Activated CD4-positive, alpha-beta T cell treated with anti-CD3 and anti-CD28 coated beads for 36 hours (primary cell): ENCODE measurements around the gene GYG2. TPM values are rescaled to one million over a fixed set of nuclear protein-coding genes. Genes with fewer than 3 reads are reported as not detected.
"Not testable (repeated sequence)": the region's sequence is repeated elsewhere in the genome, so short reads cannot be mapped to it uniquely, and the experiment has no call there.

ENCODE experiments used
- ATAC-seq: fragments of 200-7000 bp; cut with Tn5 transposase; one replicate; pipeline ENCODE4 v1.10.0; 2021; ENCODE audit warnings: mild to moderate bottlenecking, moderate library complexity
- CTCF ChIA-PET: fragments of 350-600 bp; sonication (Branson Sonifier 250); formaldehyde crosslinking; loops from one replicate; lab custom pipeline; 2021; ENCODE audit warnings: antibody characterized with exemption; lab: Charles Lee
- POLR2A ChIA-PET: fragments of 350-600 bp; sonication (Branson Sonifier 250); formaldehyde crosslinking; loops from one replicate; lab custom pipeline; 2021; ENCODE audit warnings: antibody characterized with exemption, inconsistent platforms; lab: Charles Lee
- DNase-seq: peaks from one replicate; pipeline ENCODE4 v3.0.0-alpha.2; 2020
- H3K27ac Mint-ChIP-seq: one replicate; pipeline ENCODE4 v1.8.0; 2021; ENCODE audit warnings: mixed read lengths
- H3K27me3 Mint-ChIP-seq: one replicate; pipeline ENCODE4 v1.8.0; 2021; ENCODE audit warnings: mixed read lengths
- H3K36me3 Mint-ChIP-seq: one replicate; pipeline ENCODE4 v1.8.0; 2021; ENCODE audit warnings: low read depth, mixed read lengths
- H3K4me1 Mint-ChIP-seq: one replicate; pipeline ENCODE4 v1.8.0; 2021; ENCODE audit warnings: mixed read lengths
- H3K4me3 Mint-ChIP-seq: one replicate; pipeline ENCODE4 v1.8.0; 2021; ENCODE audit warnings: mild to moderate bottlenecking, moderate library complexity, mixed read lengths
- H3K9me3 Mint-ChIP-seq: one replicate; pipeline ENCODE4 v1.8.0; 2021; ENCODE audit warnings: low read depth, mixed read lengths
- intact Hi-C, 2 experiments: fragments of 100-400 bp; cut with DNase I in 1 of 2; cut with micrococcal nuclease in 1 of 2; formaldehyde crosslinking; loops; one replicate each; pipeline versions ENCODE4 v1.14.2 to v1.15.1; 2022 to 2024; cut with DNase I, micrococcal nuclease
- total RNA-seq, 2 experiments: library from RNA; stranded (reverse); gene quantifications; one replicate each; pipeline ENCODE4 v1.2.3, GENCODE V29; 2021

The GYG2 gene
- total RNA-seq, 2 experiments from 2014 or later, result not detected

GRCh38 chrX:2897311-2897689 lies 68.6 kb downstream of the GYG2 start:
- POLR2A ChIA-PET, result no interaction called here
- H3K36me3 Mint-ChIP-seq, result no peaks in the 10 kb centered on the region
- ATAC-seq, result no peak
- H3K27me3 Mint-ChIP-seq, result no peaks in the 10 kb centered on the region
- H3K27ac Mint-ChIP-seq, result no peak overlapping the region
- no peak for DNase-seq
- intact Hi-C loops, result no loop called here
- no peaks in the 10 kb centered on the region for H3K9me3 Mint-ChIP-seq
- H3K4me1 Mint-ChIP-seq, result peaks cover 6% of the 10 kb centered on the region
- H3K4me3 Mint-ChIP-seq, result no peak overlapping the region
- CTCF ChIA-PET, result no interaction called here

- H3K27me3 Mint-ChIP-seq, H3K9me3 Mint-ChIP-seq, H3K4me3 Mint-ChIP-seq, intact Hi-C loops, H3K27ac Mint-ChIP-seq, H3K36me3 Mint-ChIP-seq, CTCF ChIA-PET, H3K4me1 Mint-ChIP-seq: not testable (repeated sequence)
- peak; percentile 55 for ATAC-seq
- DNase-seq, result peak; percentile 22
- POLR2A ChIA-PET, result interaction anchor here (0.8 kb wide), 1 partner anchor 25 kb away, joined by 3 read pairs; no protein-coding TSS in a partner anchor
Observed at GRCh38 chrX:2897690-2898623, 69.2 kb downstream of the GYG2 start.

- ChIA-PET CTCF (no interaction called here), POLR2A (interaction anchor here (0.8 kb wide), 1 partner anchor 24 kb away, joined by 3 read pairs; no protein-coding TSS in a partner anchor)
- Mint-ChIP-seq H3K36me3 (no peaks in the 10 kb centered on the region), H3K27me3 (no peaks in the 10 kb centered on the region), H3K27ac (no peak overlapping the region), H3K9me3 (peaks cover 4% of the 10 kb centered on the region), H3K4me3 (no peak overlapping the region), H3K4me1 (peaks cover 6% of the 10 kb centered on the region)
- intact Hi-C loops, result no loop called here
- DNase-seq (no peak), ATAC-seq (no peak)
Observed at GRCh38 chrX:2898846-2899512, 70.2 kb downstream of the GYG2 start.

GRCh38 chrX:2901367-2902036 lies 72.8 kb downstream of the GYG2 start:
- ChIA-PET POLR2A (no interaction called here), CTCF (no interaction called here)
- intact Hi-C loops, result no loop called here
- Mint-ChIP-seq H3K4me1 (peaks cover 6% of the 10 kb centered on the region), H3K4me3 (no peak overlapping the region), H3K9me3 (peaks cover 6% of the 10 kb centered on the region), H3K27ac (no peak overlapping the region), H3K36me3 (no peaks in the 10 kb centered on the region), H3K27me3 (no peaks in the 10 kb centered on the region)
- ATAC-seq (no peak), DNase-seq (no peak)

- H3K36me3 Mint-ChIP-seq, result peaks cover under 1% of the 10 kb centered on the region
- intact Hi-C loops, result no loop called here
- H3K27ac Mint-ChIP-seq, result no peak overlapping the region
- ChIA-PET POLR2A (no interaction called here), CTCF (interaction anchor here (0.9 kb wide), 1 partner anchor 89 kb away, joined by 3 read pairs; no protein-coding TSS in a partner anchor)
- peaks cover 4% of the 10 kb centered on the region for H3K4me1 Mint-ChIP-seq
- no peak overlapping the region for H3K4me3 Mint-ChIP-seq
- ATAC-seq (no peak), DNase-seq (no peak)
- peaks cover 6% of the 10 kb centered on the region for H3K9me3 Mint-ChIP-seq
- H3K27me3 Mint-ChIP-seq, result no peaks in the 10 kb centered on the region
Observed at GRCh38 chrX:2902841-2903240, 74.1 kb downstream of the GYG2 start.

- ATAC-seq, result no peak
- POLR2A ChIA-PET, result no interaction called here
Observed at GRCh38 chrX:2903366-2903765, 74.6 kb downstream of the GYG2 start.

GRCh38 chrX:2907295-2907694 lies 78.6 kb downstream of the GYG2 start:
- Mint-ChIP-seq H3K27ac (no peak overlapping the region), H3K4me1 (no peaks in the 10 kb centered on the region), H3K36me3 (peaks cover 3% of the 10 kb centered on the region), H3K4me3 (no peak overlapping the region), H3K27me3 (no peaks in the 10 kb centered on the region), H3K9me3 (peaks cover 6% of the 10 kb centered on the region)
- no peak for ATAC-seq
- ChIA-PET CTCF (no interaction called here), POLR2A (no interaction called here)
- intact Hi-C loops, result no loop called here
- no peak for DNase-seq

More at GRCh38 chrX:2903366-2903765, 74.6 kb downstream of the GYG2 start:
- Mint-ChIP-seq H3K4me1 (peaks cover 3% of the 10 kb centered on the region), H3K4me3 (no peak overlapping the region), H3K9me3 (peaks cover 6% of the 10 kb centered on the region), H3K27me3 (no peaks in the 10 kb centered on the region), H3K36me3 (peaks cover 3% of the 10 kb centered on the region), H3K27ac (no peak overlapping the region)
- intact Hi-C loops, result no loop called here
- no peak for DNase-seq
- CTCF ChIA-PET, result interaction anchor here (0.9 kb wide), 1 partner anchor 88 kb away, joined by 3 read pairs; no protein-coding TSS in a partner anchor

- Mint-ChIP-seq H3K4me1 (no peaks in the 10 kb centered on the region), H3K27me3 (no peaks in the 10 kb centered on the region), H3K36me3 (peaks cover 3% of the 10 kb centered on the region), H3K9me3 (peaks cover 2% of the 10 kb centered on the region), H3K4me3 (no peak overlapping the region), H3K27ac (no peak overlapping the region)
- no peak for DNase-seq
- CTCF ChIA-PET, result interaction anchor here (0.6 to 0.7 kb wide), 2 partner anchors 67 to 531 kb away, joined by 3 to 4 read pairs; no protein-coding TSS in a partner anchor
- no peak for ATAC-seq
- intact Hi-C loops, result no loop called here
- POLR2A ChIA-PET, result no interaction called here
Observed at GRCh38 chrX:2908125-2908685, 79.5 kb downstream of the GYG2 start.

GRCh38 chrX:2910109-2910508 lies 81.4 kb downstream of the GYG2 start:
- Mint-ChIP-seq H3K4me1 (no peaks in the 10 kb centered on the region), H3K9me3 (no peaks in the 10 kb centered on the region), H3K27me3 (no peaks in the 10 kb centered on the region), H3K36me3 (peaks cover 3% of the 10 kb centered on the region), H3K4me3 (no peak overlapping the region), H3K27ac (no peak overlapping the region)
- no peak for DNase-seq
- intact Hi-C loops, result no loop called here
- ChIA-PET POLR2A (no interaction called here), CTCF (no interaction called here)
- no peak for ATAC-seq

GRCh38 chrX:2913118-2913517 lies 84.4 kb downstream of the GYG2 start:
- intact Hi-C loops, result no loop called here
- H3K27me3 Mint-ChIP-seq, result no peaks in the 10 kb centered on the region
- no peak overlapping the region for H3K4me3 Mint-ChIP-seq
- ChIA-PET CTCF (interaction anchor here (0.6 kb wide), 1 partner anchor 29 kb away, joined by 3 read pairs; no protein-coding TSS in a partner anchor), POLR2A (no interaction called here)
- ATAC-seq, result no peak
- peaks cover 2% of the 10 kb centered on the region for H3K9me3 Mint-ChIP-seq
- no peaks in the 10 kb centered on the region for H3K4me1 Mint-ChIP-seq
- no peak overlapping the region for H3K27ac Mint-ChIP-seq
- H3K36me3 Mint-ChIP-seq, result no peaks in the 10 kb centered on the region
- no peak for DNase-seq

GRCh38 chrX:2917767-2918166 lies 89.0 kb downstream of the GYG2 start:
- no peak for DNase-seq
- Mint-ChIP-seq H3K4me1 (no peaks in the 10 kb centered on the region), H3K4me3 (no peak overlapping the region), H3K27ac (no peak overlapping the region), H3K9me3 (peaks cover 2% of the 10 kb centered on the region), H3K36me3 (no peaks in the 10 kb centered on the region), H3K27me3 (no peaks in the 10 kb centered on the region)
- ChIA-PET CTCF (no interaction called here), POLR2A (no interaction called here)
- intact Hi-C loops, result no loop called here
- ATAC-seq, result no peak
